ENCODE data around the gene RET.

Gene RET

GRCh38 chr10:43122826-43123225 is 46.0 kb downstream of the RET start:
- no peak for DNase-seq

GRCh38 chr10:43123361-43124093 is 46.7 kb downstream of the RET start:
- no peak for DNase-seq

- DNase-seq = no peak
Measured at GRCh38 chr10:43124094-43124521, 47.2 kb downstream of the RET start.

- DNase-seq = no peak
Measured at GRCh38 chr10:43124574-43125273, 47.9 kb downstream of the RET start.

- DNase-seq = no peak
Measured at GRCh38 chr10:43125274-43125845, 48.5 kb downstream of the RET start.

GRCh38 chr10:43125881-43126731 is 49.2 kb downstream of the RET start:
- no peak for DNase-seq

- no peak for DNase-seq
Measured at GRCh38 chr10:43126759-43127424, 50.0 kb downstream of the RET start.

- no peak for DNase-seq
Measured at GRCh38 chr10:43127442-43127841, 50.6 kb downstream of the RET start.

GRCh38 chr10:43128331-43128730 is 51.5 kb downstream of the RET start:
- no peak for DNase-seq

GRCh38 chr10:43128958-43129706 is 52.3 kb downstream of the RET start:
- DNase-seq = peak; percentile 74

GRCh38 chr10:43130770-43131171 is 53.9 kb downstream of the RET start:
- DNase-seq = no peak

- DNase-seq = no peak
Measured at GRCh38 chr10:43131256-43131655, 54.4 kb downstream of the RET start.

- DNase-seq = no peak
Measured at GRCh38 chr10:43131906-43132305, 55.0 kb downstream of the RET start.

- DNase-seq = no peak
Measured at GRCh38 chr10:43132867-43133787, 56.3 kb downstream of the RET start.

GRCh38 chr10:43134126-43134905 is 57.4 kb downstream of the RET start:
- DNase-seq = no peak

- DNase-seq = no peak
Measured at GRCh38 chr10:43135064-43135463, 58.2 kb downstream of the RET start.

GRCh38 chr10:43135656-43136055 is 58.8 kb downstream of the RET start:
- no peak for DNase-seq

GRCh38 chr10:43136432-43136831 is 59.6 kb downstream of the RET start:
- DNase-seq = no peak

GRCh38 chr10:43136995-43137716 is 60.3 kb downstream of the RET start:
- no peak for DNase-seq
